Measurements from ENCODE around the gene ARCN1.
A peak's percentile ranks its signal among the peaks of the same experiment; 100 is the strongest.
"Not testable (repeated sequence)": the region's sequence is repeated elsewhere in the genome, so short reads cannot be mapped to it uniquely, and the experiment has no call there.

The ARCN1 gene

GRCh38 chr11:118606157-118606843, 34.1 kb downstream of the ARCN1 start:
- DNase-seq = no peak

GRCh38 chr11:118606844-118607228, 34.6 kb downstream of the ARCN1 start:
- DNase-seq = no peak

GRCh38 chr11:118607401-118608359, 35.5 kb downstream of the ARCN1 start, which contains the start of gene PHLDB1:
Gene PHLDB1, plus strand, starts transcription at chr11:118607615. Its CDS starts 6,222 bp downstream, at chr11:118613837.
- peak; percentile 46 to 53 for DNase-seq

GRCh38 chr11:118608360-118609227, 36.4 kb downstream of the ARCN1 start:
- peak; percentile 86 to 95 for DNase-seq

GRCh38 chr11:118609380-118610224, 37.4 kb downstream of the ARCN1 start:
- no peak for DNase-seq

GRCh38 chr11:118610225-118610772, 38.1 kb downstream of the ARCN1 start:
- DNase-seq = no peak

- DNase-seq = peak; percentile 50 to 79
Measured at GRCh38 chr11:118610773-118611432, 38.7 kb downstream of the ARCN1 start.

GRCh38 chr11:118611433-118611795, 39.2 kb downstream of the ARCN1 start:
- not testable (repeated sequence) for DNase-seq

GRCh38 chr11:118612378-118612777, 40.2 kb downstream of the ARCN1 start:
- DNase-seq = no peak

GRCh38 chr11:118614511-118614910, 42.3 kb downstream of the ARCN1 start:
- DNase-seq = no peak

- no peak for DNase-seq
Measured at GRCh38 chr11:118615282-118615975, 43.2 kb downstream of the ARCN1 start.

GRCh38 chr11:118615976-118616371, 43.8 kb downstream of the ARCN1 start:
- DNase-seq = no peak

- DNase-seq = no peak
Measured at GRCh38 chr11:118618115-118618990, 46.1 kb downstream of the ARCN1 start.

GRCh38 chr11:118618991-118619375, 46.8 kb downstream of the ARCN1 start:
- DNase-seq = no peak

- DNase-seq = peak; percentile 89 to 97
Measured at GRCh38 chr11:118619444-118620197, 47.4 kb downstream of the ARCN1 start.

- no peak for DNase-seq
Measured at GRCh38 chr11:118620529-118621070, 48.4 kb downstream of the ARCN1 start.

- DNase-seq = peak; percentile 48 to 58
Measured at GRCh38 chr11:118621071-118621783, 49.0 kb downstream of the ARCN1 start.
